Activated T-cell treated with anti-CD3 and anti-CD28 coated beads for 4 hours (primary cell): ENCODE data around the gene CCDC134.
A peak's percentile ranks its signal among the peaks of the same experiment; 100 is the strongest.
"Not testable (repeated sequence)": the region's sequence is repeated elsewhere in the genome, so short reads cannot be mapped to it uniquely, and the experiment has no call there.

ENCODE experiments used
- DNase-seq: peaks from one replicate; pipeline ENCODE4 v3.0.0-alpha.2; 2020

CCDC134 gene

GRCh38 chr22:41845380-41846267 lies 45.1 kb downstream of the CCDC134 start:
- no peak for DNase-seq

- no peak for DNase-seq
Observed at GRCh38 chr22:41846268-41846987, 45.9 kb downstream of the CCDC134 start.

DNA sequence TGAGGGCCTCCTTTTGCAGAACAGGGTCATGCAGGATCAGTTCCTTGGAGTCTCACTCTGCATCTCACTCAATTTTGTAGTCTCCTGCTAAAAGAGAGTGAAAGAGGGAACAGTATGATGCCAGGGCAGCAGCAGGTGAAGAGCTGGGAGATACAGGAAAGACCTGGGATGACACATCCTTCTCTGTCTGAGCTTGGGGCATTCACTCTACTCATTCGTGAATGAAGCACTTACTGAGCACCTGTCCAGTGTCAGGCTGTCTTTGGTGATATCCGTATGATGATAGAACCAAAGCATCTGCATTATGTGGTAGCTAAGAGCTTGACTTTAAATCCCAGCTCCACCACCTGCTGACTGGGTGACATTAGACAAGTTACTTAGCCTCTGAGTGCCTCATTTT lies 46.8 kb downstream of the CCDC134 start:
- no peak for DNase-seq

DNA sequence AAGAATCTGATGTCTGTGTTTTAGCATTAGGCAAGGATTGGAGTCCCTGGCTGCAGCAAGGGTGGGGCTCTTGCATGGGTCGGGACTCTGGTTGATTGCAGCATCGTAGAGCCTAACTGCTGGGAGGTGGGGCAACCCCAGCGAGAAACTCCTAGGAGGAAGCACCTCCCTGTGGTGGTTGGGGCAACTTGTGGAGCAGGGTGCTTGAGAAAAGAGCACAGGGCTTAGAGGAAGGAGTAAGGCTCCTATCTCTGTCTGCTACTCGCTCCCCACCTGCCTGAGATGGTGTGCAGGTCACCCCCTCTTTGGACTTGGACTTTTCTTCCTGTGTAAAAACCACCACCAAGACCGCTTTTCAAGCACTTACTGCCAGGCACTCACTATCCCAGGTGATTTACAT lies 48.0 kb downstream of the CCDC134 start:
- DNase-seq = no peak

DNA sequence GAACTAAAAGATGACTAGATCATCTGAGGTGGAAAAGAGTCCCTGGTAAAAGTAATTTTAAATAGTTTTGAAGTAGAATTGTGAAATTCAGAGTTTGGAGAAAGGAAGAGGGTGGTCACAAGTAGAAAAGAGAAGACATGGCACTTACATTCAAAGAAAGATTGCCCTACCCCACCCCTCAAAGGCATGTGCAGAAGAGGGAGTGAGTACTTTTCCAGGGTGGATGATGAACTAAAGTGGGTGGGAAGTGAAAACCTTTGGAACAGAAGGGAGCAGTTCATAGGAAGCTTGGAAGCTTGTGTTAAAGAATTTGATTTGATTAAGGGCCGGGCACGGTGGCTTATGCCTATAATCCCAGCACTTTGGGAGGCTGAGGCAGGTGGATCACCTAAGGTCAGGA lies 56.0 kb downstream of the CCDC134 start:
- no peak for DNase-seq

- DNase-seq = peak; percentile 71
Observed at GRCh38 chr22:41857155-41857859, 56.8 kb downstream of the CCDC134 start.

- DNase-seq = no peak
Observed at GRCh38 chr22:41857860-41858199, 57.4 kb downstream of the CCDC134 start.

GRCh38 chr22:41862160-41862529 lies 61.7 kb downstream of the CCDC134 start:
- no peak for DNase-seq

- DNase-seq = peak; percentile 27
Observed at GRCh38 chr22:41862530-41863266, 62.2 kb downstream of the CCDC134 start.

GRCh38 chr22:41863472-41863871 lies 63.0 kb downstream of the CCDC134 start:
- no peak for DNase-seq

DNA sequence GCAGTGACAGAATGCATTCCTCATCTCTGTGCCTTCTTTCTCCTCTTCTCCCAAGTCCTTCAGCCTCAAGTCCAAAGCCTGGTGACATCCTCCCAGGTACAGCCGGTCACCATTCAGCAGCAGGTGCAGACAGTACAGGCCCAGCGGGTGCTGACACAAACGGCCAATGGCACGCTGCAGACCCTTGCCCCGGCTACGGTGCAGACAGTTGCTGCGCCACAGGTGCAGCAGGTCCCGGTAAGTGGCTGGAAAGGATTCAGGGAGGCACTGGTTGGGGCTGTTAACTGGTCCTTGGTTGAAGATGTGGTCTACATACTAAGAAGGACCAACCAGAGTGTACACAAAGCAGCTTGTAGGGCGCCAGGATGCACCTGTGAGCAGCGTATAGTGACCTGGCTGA lies 68.1 kb downstream of the CCDC134 start:
- DNase-seq = no peak

DNA sequence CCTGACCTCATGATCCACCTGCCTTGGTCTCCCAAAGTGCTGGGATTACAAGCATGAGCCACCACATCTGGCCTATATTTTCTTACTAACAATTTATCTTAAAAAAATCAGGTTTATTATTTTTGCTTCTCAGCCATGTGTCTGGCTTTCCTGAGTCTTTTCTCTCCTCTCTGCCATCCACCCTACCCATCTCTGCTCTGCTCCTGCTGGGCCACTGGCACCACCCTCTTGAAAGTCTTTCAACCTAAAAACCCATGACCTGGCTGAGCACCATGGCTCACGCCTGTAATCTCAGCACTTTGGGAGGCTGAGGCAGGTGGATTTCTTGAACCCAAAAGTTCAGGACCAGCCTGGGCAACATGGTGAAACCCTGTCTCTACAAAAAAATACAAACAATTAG lies 69.6 kb downstream of the CCDC134 start:
- not testable (repeated sequence) for DNase-seq

DNA sequence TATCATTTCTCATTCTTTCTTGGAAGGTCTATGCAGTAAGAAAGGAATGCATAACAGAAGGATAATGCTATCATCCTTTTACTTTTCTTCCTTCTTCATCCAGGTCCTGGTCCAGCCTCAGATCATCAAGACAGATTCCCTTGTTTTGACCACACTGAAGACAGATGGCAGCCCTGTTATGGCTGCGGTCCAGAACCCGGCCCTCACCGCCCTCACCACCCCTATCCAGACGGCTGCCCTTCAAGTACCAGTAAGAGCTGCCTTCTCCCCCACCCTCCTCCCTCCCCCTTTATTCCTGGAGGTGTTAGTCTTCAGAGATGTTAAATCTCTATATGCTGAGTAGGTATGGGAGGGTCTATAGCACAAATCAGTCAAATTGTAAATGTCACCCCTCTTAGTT lies 70.3 kb downstream of the CCDC134 start:
- no peak for DNase-seq

GRCh38 chr22:41873391-41873790 lies 72.9 kb downstream of the CCDC134 start:
- DNase-seq = no peak

GRCh38 chr22:41874090-41874489 lies 73.6 kb downstream of the CCDC134 start:
- DNase-seq = no peak

- no peak for DNase-seq
Observed at GRCh38 chr22:41875531-41876270, 75.2 kb downstream of the CCDC134 start.
